Measurements from ENCODE around the gene NPIPA5. TPM values are rescaled to one million over a fixed set of nuclear protein-coding genes. Genes with fewer than 3 reads are reported as not detected.

The NPIPA5 gene
- total and polyA plus RNA-seq, 2 donors (not counting 3 experiments of a cell fraction or from before 2014, with no cell fraction given) = 11.3 to 19.6 TPM

- Histone ChIP-seq H3K79me2 (ENCODE audit: control insufficient read depth, insufficient read depth, low read length) (no peaks in the 10 kb centered on the region), H2AFZ (ENCODE audit: low read depth, low read length) (no peak overlapping the region), H3K4me3 (replicated peaks in 1 of 3; ENCODE audit: insufficient read depth in 1 of 3, low read depth in 1 of 3, low read length in 3 of 3) (no peak overlapping the region), H3K36me3 (ENCODE audit: control insufficient read depth in 2 of 2, extremely low read depth in 1 of 2, insufficient read depth in 2 of 2, low read length in 2 of 2) (no peaks in the 10 kb centered on the region), H3K9me1 (replicated peaks; ENCODE audit: control insufficient read depth, extremely low read depth, insufficient read depth, low read length) (no peaks in the 10 kb centered on the region), H3K4me1 (ENCODE audit: control insufficient read depth, extremely low read depth, insufficient read depth, low read length) (no peaks in the 10 kb centered on the region), H3K4me2 (ENCODE audit: insufficient read depth, low read length) (no peak overlapping the region), H4K20me1 (replicated peaks; ENCODE audit: control insufficient read depth, extremely low read depth, insufficient read depth, low read length) (no peaks in the 10 kb centered on the region), H3K27ac (ENCODE audit: insufficient read depth, low read depth, low read length) (no peak overlapping the region), H3K9ac (replicated peaks; ENCODE audit: extremely low read depth, insufficient read depth, low read length) (no peak overlapping the region), H3K9me3 (replicated peaks; ENCODE audit: control insufficient read depth, insufficient read depth, low read length) (no peaks in the 10 kb centered on the region), H3K27me3 (ENCODE audit: control insufficient read depth in 2 of 2, insufficient read depth in 2 of 2, low read length in 2 of 2) (no peaks in the 10 kb centered on the region)
- ChIA-PET CTCF (interaction anchor here (1.3 to 1.4 kb wide), 2 partner anchors 29 to 152 kb away, joined by 3 to 6 read pairs; no protein-coding TSS in a partner anchor), POLR2A (no interaction called here)
- dilution Hi-C loops (cut with MboI; ENCODE audit: extremely low pct_ligation_motif_present, low sequenced_read_pairs) = no loop called here
- intact Hi-C loops (cut with micrococcal nuclease) = no loop called here
- BruUV-seq (replicated peaks) = no TSS peak
- FAIRE-seq (no peak), DNase-seq (ENCODE audit: low read depth, low spot score) (no peak)
- no peak for TF ChIP-seq MAX (IDR thresholded peaks at IDR 0.05; ENCODE audit: insufficient read depth, insufficient read length)
- no peak for TF ChIP-seq JUN (IDR thresholded peaks at IDR 0.05; ENCODE audit: borderline replicate concordance, insufficient read depth, insufficient read length, low read depth)
- TF ChIP-seq POLR2AphosphoS5 (IDR thresholded peaks at IDR 0.05; ENCODE audit: insufficient read depth, low read depth, low read length) = no peak
- no peak for TF ChIP-seq FOS (IDR thresholded peaks at IDR 0.05; ENCODE audit: borderline replicate concordance, insufficient read depth, low read length)
- TF ChIP-seq GATA2 (IDR thresholded peaks at IDR 0.05; ENCODE audit: insufficient read depth, insufficient read length, low read depth, low read length) = no peak
- no peak for TF ChIP-seq EZH2 (IDR thresholded peaks at IDR 0.05; ENCODE audit: borderline replicate concordance, low read depth, low read length, severe bottlenecking)
- TF ChIP-seq MYC (IDR thresholded peaks at IDR 0.05; ENCODE audit: low read depth, low read length) = no peak
- no peak for TF ChIP-seq POLR2A (IDR thresholded peaks at IDR 0.05; ENCODE audit: low read depth, low read length)
- TF ChIP-seq CTCF (IDR thresholded peaks at IDR 0.05; ENCODE audit: extremely low read depth in 1 of 2, insufficient read depth in 1 of 2, low read depth in 1 of 2, low read length in 2 of 2) = no peak
Measured at GRCh38 chr16:15398618-15399316, 20.7 kb upstream of the NPIPA5 start.
